Upper lobe of left lung (tissue), 6 donors: ENCODE data around the gene CAMK1D. TPM values are rescaled to one million over a fixed set of nuclear protein-coding genes. Genes with fewer than 3 reads are reported as not detected.

Experiments
- ATAC-seq, 2 donors: fragments of 200-7000 bp; cut with Tn5 transposase; one replicate each; pipeline ENCODE4 v1.9.1; 2022; ENCODE audit warnings: mild to moderate bottlenecking in 2 of 2, moderate library complexity in 2 of 2; ENCODE audit not compliant: low FRiP score in 2 of 2
- DNase-seq, 2 donors: peaks; one replicate each; pipeline ENCODE4 v3.0.0-alpha.2; 2019 to 2020
- H3K27ac ChIP-seq, 4 donors: fragments of 200-600 bp; sonication (generic); one replicate each; pipeline ENCODE4 v1.5.1; 2016 to 2019
- H3K27me3 ChIP-seq, 4 donors: fragments of 200-600 bp; sonication (generic); one replicate each; pipeline ENCODE4 v1.5.1; 2017 to 2019
- H3K36me3 ChIP-seq, 4 donors: fragments of 200-600 bp; sonication (generic); one replicate each; pipeline ENCODE4 v1.5.1; 2016 to 2019
- H3K4me1 ChIP-seq, 4 donors: fragments of 200-600 bp; sonication (generic); one replicate each; pipeline ENCODE4 v1.5.1; 2018 to 2019
- H3K4me3 ChIP-seq, 4 donors: fragments of 200-600 bp; sonication (generic); one replicate each; pipeline ENCODE4 v1.5.1; 2017 to 2019; ENCODE audit warnings: mild to moderate bottlenecking in 2 of 4, moderate library complexity in 1 of 4
- H3K9me3 ChIP-seq, 4 donors: fragments of 200-600 bp; sonication (generic); one replicate each; pipeline ENCODE4 v1.5.1; 2018 to 2019
- CTCF ChIP-seq, 6 experiments: fragments of 450-650 bp in 4 of 6; fragments of 200-600 bp in 2 of 6; sonication (generic) in 2 of 6; IDR thresholded peaks; one replicate each; pipeline ENCODE4 v1.5.1; 2016 to 2019; ENCODE audit warnings: antibody characterized with exemption in 6 of 6
- EP300 ChIP-seq, 4 donors: sonication (generic); formaldehyde crosslinking; IDR thresholded peaks; one replicate each; pipeline ENCODE4 v1.5.1; 2017; ENCODE audit warnings: antibody characterized with exemption in 4 of 4, control low read depth in 2 of 4
- POLR2A ChIP-seq, 4 donors: fragments of 450-650 bp; IDR thresholded peaks; one replicate each; pipeline ENCODE4 v1.5.1; 2016 to 2017; ENCODE audit warnings: antibody characterized with exemption in 4 of 4, mild to moderate bottlenecking in 2 of 4
- POLR2AphosphoS5 ChIP-seq, 2 donors: sonication (generic); formaldehyde crosslinking; IDR thresholded peaks; one replicate each; pipeline ENCODE4 v1.5.1; 2017; ENCODE audit warnings: antibody characterized with exemption in 2 of 2
- WGBS, 2 donors: methylation state at CpG; one replicate each; pipeline ENCODE4 v1.1.5; 2017 to 2018; 5-methylcytosine and 5-hydroxymethylcytosine counted together
- total RNA-seq, 6 donors: library from RNA; depleted of rRNA in 4 of 6; stranded (reverse); fragments of >200 nt in 4 of 6; gene quantifications; one replicate each; pipeline versions ENCODE4 v1.1.0 to v1.2.1, GENCODE V29; 2016 to 2021
- donor health status: DM: no; HTN: no; CAD: no; lungs with moderate emphysema.
- donor health status: DM: no; HTN: yes; CAD: no; lungs with severe emphysema.

The CAMK1D gene
- total RNA-seq, 6 donors from 2014 or later, result 6.2 to 29.2 (median 19.0) TPM

DNA sequence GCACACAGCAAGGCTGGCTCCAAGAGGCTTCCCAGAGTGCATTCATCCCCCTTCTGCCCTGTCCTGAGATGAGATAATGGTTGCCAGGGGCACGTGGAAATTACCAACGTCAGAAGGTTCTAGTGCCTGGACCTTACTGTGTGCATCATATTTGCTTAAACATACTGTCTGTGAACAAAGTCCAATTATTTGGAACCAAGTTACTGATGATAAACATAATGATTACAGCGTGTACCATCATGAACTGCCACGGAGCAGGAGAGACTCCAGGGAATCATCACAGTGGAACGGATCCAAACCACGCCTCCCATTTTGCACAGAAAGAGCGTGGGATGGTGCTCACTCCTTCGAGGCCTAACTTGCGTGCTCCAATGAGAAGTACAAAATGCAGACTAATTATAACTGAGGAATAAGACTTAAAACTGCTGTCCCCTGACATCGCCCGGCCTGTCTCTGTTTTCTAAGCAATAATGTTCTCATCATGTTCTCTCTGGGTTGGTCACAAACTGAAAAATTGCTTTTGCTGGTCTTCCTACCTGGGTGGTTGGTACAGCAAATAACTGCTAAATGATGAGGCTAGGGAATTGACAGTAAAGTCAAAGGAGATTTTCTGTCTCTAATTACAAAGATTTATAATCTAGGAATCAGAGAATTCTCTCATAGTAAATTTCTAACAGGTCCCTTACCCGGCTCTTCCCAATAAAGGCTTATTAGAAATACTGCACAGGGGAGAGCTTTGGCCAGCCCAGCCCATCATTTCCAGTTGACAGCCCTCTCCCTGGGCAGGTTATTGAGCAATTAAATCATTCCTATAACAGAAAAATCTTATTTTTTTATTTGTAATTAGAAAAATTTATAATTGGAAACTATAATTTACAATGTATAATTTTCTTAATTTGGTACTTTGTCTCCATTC is 182.2 kb downstream of the CAMK1D start:
- no peak overlapping the region for H3K4me3 ChIP-seq
- peaks cover 0 to 6% (median 0%) of the 10 kb centered on the region in 4 donors for H3K4me1 ChIP-seq
- peak in 1 of 2 donors; percentile 56 for ATAC-seq
- no peak for DNase-seq
- 75 to 80% methylated on average over 12 of the region's 12 CpGs for WGBS, 2 donors
- H3K36me3 ChIP-seq, result no peaks in the 10 kb centered on the region
- no peaks in the 10 kb centered on the region for H3K9me3 ChIP-seq
- no peaks in the 10 kb centered on the region for H3K27me3 ChIP-seq
- H3K27ac ChIP-seq, result peak overlapping the region in 1 of 4 donors; percentile 2
- TF ChIP-seq EP300 (IDR thresholded peaks at IDR 0.05) (peak in 1 of 4 donors; percentile 60), POLR2A (IDR thresholded peaks at IDR 0.05) (no peak), POLR2AphosphoS5 (IDR thresholded peaks at IDR 0.05) (peak in 1 of 2 donors; percentile 38), CTCF (IDR thresholded peaks at IDR 0.05) (no peak)

- TF ChIP-seq EP300 (IDR thresholded peaks at IDR 0.05) (peak in 1 of 4 donors; percentile 23), CTCF (IDR thresholded peaks at IDR 0.05) (no peak)
- Histone ChIP-seq H3K4me3 (no peak overlapping the region), H3K36me3 (no peaks in the 10 kb centered on the region), H3K27ac (no peak overlapping the region), H3K27me3 (no peaks in the 10 kb centered on the region), H3K9me3 (no peaks in the 10 kb centered on the region), H3K4me1 (peaks cover 0 to 6% (median 0%) of the 10 kb centered on the region in 4 donors)
- WGBS, 2 donors, result 69 to 81% methylated on average over 4 of the region's 4 CpGs
- ATAC-seq (no peak), DNase-seq (no peak)
Observed at GRCh38 chr10:12533151-12533550, 183.8 kb downstream of the CAMK1D start.

DNA sequence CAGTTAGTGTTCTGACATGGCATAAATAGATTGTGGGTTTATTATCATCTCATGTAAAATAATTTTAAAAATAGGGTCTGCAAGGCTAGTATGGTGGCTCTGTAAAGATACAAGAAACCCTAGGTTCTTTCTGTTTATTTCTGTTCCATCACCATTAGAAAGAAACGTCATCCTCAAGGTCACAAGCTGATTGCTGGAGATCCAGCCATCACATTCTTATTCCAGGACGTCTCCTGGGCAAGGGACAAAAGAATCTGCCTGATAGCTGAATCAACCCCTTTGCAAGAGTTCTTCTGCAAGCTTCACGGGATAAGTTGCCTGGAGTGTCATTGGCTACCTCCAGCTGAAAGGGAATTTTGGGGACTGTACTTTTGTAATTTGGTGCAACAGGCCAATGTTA is 184.4 kb downstream of the CAMK1D start:
- Histone ChIP-seq H3K9me3 (no peaks in the 10 kb centered on the region), H3K27ac (no peak overlapping the region), H3K36me3 (no peaks in the 10 kb centered on the region), H3K4me1 (peaks cover 0 to 6% (median 0%) of the 10 kb centered on the region in 4 donors), H3K4me3 (no peak overlapping the region), H3K27me3 (no peaks in the 10 kb centered on the region)
- 72 to 87% methylated on average over 3 of the region's 3 CpGs for WGBS, 2 donors
- TF ChIP-seq POLR2A (IDR thresholded peaks at IDR 0.05) (no peak), POLR2AphosphoS5 (IDR thresholded peaks at IDR 0.05) (no peak), EP300 (IDR thresholded peaks at IDR 0.05) (no peak), CTCF (IDR thresholded peaks at IDR 0.05) (no peak)
- DNase-seq (no peak), ATAC-seq (no peak)

DNA sequence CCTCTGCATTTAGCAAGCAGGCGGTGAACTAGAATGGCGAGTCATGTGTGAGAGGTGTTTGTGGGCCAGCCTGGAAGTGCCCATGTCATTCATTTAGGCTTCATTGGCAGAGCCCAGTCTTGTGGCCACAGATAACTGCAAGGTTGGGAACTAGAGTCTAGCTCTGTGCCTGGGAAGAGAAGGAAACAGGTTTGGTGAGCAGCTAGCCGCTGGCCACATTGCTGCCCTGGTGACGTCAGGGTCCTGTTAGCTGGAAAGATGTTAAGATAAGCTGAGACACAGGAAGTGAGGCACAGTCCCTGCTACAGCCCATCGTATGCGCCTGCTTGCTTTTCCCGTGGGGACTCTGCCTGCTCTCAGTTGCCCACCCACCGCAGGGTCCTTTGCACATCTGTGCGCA is 185.5 kb downstream of the CAMK1D start:
- peak in 1 of 2 donors; percentile 17 for ATAC-seq
- 67 to 69% methylated on average over 8 to 9 of the region's 9 CpGs for WGBS, 2 donors
- Histone ChIP-seq H3K36me3 (no peaks in the 10 kb centered on the region), H3K27ac (peak overlapping the region in 1 of 4 donors; percentile 17), H3K4me3 (no peak overlapping the region), H3K4me1 (peaks cover 0 to 6% (median 0%) of the 10 kb centered on the region in 4 donors), H3K27me3 (no peaks in the 10 kb centered on the region), H3K9me3 (no peaks in the 10 kb centered on the region)
- TF ChIP-seq POLR2AphosphoS5 (IDR thresholded peaks at IDR 0.05) (peak in 1 of 2 donors; percentile 9), POLR2A (IDR thresholded peaks at IDR 0.05) (no peak)
- no peak for DNase-seq

GRCh38 chr10:12535656-12536055 is 186.3 kb downstream of the CAMK1D start:
- Histone ChIP-seq H3K27ac (no peak overlapping the region), H3K9me3 (no peaks in the 10 kb centered on the region), H3K4me3 (no peak overlapping the region), H3K4me1 (peaks cover 0 to 6% (median 0%) of the 10 kb centered on the region in 4 donors), H3K36me3 (no peaks in the 10 kb centered on the region), H3K27me3 (no peaks in the 10 kb centered on the region)
- ATAC-seq, result peak in 1 of 2 donors; percentile 29
- no peak for DNase-seq
- TF ChIP-seq EP300 (IDR thresholded peaks at IDR 0.05) (no peak), POLR2A (IDR thresholded peaks at IDR 0.05) (no peak), CTCF (IDR thresholded peaks at IDR 0.05) (no peak), POLR2AphosphoS5 (IDR thresholded peaks at IDR 0.05) (no peak)
